ENCODE measurements around the gene ACTN3.
A peak's percentile ranks its signal among the peaks of the same experiment; 100 is the strongest.

The ACTN3 gene

DNA sequence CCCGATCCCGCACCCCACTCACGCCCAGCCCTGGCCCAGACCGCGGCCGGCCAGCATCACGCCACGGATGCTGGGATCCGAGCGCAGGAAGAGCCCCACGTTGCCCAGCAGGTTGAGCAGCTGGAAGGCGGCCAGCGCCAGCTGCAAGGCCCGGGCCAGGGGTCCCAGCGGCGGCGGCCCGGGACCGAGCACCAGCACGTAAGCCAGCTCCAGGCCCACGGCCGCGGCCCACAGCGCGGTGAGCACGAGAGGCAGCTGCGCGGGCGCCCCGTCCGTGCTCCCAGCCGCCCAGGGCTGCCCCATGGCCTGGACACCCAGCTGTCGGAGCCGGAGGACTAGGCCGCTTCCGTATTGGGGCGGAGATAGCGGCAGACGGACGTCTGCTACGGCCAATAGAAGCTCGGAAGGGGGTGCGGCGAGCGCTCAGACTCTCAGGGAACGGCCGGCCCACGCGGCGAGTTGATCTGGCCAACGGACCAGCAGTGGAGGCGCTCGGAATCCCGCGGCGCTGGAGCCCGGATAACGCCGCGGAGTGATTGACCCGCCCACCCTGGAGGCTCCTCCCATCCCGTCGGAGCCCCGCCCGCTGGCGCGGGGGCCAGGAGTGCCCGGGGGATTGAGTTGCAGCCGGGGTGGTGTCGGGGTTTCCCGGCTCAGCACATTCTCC lies 869 bp upstream of the ACTN3 start, which contains the start of gene ZDHHC24:
Gene ZDHHC24, minus strand, starts transcription at position 348 of the 667 bp plus-strand sequence. Its CDS starts 45 bp downstream, at position 303.
- peak; percentile 85 for DNase-seq

DNA sequence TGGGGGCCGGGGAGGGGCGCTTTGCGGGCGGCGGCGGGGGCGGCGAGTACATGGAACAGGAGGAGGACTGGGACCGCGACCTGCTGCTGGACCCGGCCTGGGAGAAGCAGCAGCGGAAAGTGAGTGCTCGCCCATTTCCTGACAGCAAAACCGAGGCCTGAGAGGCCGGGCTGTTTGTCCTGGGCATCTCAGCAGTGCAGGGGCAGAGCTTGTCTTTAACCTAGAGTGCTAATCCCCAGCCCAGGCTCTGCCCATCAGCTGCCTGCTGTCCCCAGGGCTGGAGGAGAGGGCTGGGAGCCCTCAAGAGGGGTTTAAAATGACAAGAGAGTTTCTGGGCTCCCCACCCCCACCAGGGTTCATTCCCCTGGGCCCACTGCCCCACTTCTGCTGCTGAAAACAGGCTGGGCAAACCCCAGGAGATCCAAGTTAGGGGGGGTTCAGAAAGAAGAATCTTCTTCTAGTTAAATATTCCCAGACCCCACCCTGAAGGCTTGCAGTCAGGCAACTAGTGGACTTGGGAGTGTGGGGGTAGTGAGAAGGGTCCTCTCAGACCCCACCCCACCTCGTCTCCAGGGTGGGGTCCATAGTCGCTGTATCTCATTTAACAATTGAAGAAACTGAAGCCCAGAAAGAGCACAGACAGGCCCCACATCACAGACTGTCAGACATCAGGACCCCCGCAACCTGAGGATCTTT lies 411 bp downstream of the ACTN3 start:
- DNase-seq = no peak

DNA sequence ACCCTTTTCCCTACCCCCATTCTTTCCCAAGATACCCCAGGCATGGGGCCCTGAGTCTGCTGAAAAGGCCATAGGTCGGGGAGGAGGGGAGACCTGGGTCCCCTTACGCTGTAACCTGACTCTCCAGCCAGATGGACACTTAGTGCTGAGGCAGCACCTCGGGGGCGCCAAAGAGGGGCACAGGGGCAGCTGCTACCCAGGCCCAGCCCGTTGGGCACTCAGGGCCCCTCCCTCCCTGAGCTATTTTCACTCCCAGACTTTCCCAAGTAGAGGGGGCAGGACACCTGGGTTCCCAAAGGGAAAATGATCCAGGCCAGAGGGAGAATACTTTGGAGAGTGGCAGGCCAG lies 933 bp downstream of the ACTN3 start:
- DNase-seq = no peak

DNA sequence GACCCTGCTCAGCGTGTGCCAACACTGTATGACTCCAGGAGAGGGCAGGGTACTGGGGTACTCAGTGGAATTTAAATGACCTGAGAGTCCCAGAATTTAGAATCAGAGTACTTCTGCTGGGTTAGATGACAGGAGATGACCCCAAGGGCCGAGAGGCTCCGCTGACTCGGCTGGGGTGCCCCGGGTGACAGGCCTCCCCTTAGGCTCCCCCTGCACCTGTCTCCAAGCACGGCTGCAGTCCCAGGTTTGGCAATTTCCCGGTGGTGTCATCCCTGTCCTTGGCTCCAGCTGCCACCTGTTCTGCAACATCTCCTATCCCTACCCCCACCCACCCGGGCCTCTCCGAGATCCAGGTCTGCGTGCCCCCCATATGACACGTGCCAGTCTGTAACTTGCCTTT lies 1.3 kb downstream of the ACTN3 start:
- DNase-seq = no peak

DNA sequence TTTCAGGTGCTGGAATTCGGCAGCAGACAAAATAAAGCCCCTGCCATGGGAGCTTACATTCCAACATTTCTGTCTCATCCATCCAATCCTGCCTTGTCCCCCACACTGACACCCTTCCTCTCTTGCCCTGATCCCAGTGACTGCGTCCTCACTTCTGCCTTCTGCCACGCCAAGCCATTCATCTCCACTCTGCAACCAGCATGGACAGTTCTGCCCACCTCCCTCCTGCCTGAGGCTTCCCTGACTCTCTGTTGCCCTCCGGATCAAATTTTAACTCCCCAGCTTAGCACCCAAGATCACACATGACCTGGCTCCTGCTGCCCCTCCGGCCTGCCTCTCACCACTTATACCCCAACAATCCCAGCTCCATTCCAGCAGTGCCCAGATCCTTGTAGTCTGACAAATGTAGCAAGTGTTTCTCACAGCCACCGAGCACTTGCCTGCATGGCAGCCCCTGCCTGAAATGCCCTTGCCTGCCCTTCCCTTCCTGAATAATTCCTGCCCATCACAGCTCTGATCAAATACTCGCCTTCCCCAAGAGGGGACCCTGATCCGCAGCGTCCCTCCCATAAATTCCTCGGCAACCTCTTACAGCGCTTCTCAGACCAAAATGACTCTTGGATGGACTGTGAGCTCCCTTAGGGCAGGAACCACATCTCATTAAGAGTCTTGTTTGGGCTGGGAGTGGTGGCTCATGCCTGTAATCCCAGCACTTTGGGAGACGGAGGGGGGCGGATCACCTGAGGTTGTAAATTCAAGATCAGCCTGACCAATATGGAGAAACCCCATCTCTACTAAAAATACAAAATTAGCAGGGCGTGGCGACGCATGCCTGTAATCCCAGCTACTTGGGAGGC lies 2.3 kb downstream of the ACTN3 start:
- DNase-seq = no peak

DNA sequence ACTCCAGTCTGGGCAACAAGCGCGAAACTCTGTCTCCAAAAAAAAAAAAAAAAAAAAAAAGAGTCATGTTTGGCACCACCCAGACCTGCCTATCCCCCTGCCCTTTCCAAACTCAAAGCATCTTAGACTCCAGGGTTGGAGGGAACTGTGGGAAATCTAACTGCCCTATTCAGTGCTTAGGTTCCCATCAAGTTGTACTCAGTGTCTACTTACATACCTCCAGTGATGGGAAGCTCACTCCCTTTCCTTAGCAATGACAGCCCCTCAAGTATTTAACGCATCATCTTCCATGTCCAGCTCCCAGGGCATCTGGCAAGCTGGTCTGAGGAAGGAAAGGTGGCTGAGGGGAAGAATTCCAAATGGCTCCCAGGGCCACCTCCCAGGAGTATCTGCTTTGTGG lies 3.0 kb downstream of the ACTN3 start:
- DNase-seq = no peak

DNA sequence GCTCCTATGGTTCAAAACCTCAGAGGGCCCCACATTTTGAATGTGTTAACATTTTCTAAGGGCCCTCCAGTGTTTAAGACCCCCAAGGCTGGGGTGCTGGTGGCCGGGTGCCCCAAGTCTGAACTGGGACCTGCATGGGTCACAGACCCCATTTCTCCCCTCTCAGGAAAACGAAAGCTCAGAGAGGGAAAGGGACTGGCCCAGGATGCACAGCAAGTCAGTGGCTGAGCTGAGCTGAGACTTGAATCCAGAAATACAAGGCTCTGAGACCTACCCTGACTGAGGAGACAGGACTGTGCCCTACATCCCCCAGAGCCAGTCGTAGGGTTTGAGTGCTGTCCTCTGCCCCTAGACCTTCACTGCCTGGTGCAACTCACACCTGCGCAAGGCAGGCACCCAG lies 4.2 kb downstream of the ACTN3 start:
- DNase-seq = no peak

DNA sequence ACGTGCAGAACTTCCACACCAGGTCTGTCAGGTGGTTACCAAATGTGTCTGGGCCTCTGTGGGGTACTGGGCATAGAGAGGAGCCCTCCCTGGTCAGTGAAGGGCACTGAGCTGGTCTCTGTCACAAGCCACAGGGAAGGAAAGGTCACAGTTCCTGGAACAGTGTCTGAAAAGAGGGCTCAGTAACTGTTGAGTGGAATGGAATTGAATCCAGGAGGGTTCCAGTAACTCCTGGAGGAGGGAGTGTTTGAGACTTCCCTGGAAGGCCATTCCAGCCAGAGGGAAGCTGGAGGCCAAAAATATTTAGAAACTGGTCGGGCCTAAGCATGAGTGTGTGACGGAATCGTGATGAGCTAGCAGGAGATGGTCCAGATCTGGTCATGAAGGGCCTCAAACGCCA lies 7.9 kb downstream of the ACTN3 start:
- DNase-seq = no peak

DNA sequence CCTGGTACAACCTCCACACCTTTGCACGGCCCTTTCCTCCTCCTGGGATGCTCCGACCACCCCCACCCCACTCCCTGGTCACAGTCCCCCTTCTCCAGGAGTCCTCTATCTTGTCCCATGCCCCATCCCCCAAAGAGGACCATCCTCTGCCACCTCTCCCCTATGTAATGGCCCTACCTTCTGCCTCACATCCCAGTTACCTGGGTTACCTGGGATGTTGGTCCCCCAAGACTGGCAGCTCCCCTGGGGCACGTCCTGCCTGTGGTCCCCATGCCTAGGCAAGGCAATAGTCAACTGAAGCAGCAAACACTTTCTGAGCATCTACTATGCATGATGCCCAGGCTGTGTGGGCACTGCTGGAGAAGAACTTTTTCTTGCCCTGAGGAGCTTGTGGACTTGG lies 8.7 kb downstream of the ACTN3 start:
- DNase-seq = no peak

DNA sequence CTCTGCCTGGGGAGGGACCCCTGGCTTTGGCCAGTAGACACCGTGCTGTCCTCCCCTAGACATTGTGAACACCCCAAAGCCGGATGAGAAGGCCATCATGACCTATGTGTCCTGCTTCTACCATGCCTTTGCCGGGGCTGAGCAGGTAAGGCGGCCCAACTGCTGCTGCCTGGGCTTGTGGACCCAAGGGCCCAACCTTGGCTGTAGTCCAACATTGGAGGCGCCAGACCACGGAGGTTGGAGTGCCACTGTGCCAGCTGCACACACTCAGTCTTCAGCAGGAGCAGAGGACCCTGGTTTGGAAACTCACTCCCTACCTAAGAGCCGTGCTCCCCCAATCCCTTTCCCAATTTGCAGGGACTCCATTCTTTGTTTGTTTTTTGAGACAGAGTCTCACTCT lies 9.4 kb downstream of the ACTN3 start:
- no peak for DNase-seq

DNA sequence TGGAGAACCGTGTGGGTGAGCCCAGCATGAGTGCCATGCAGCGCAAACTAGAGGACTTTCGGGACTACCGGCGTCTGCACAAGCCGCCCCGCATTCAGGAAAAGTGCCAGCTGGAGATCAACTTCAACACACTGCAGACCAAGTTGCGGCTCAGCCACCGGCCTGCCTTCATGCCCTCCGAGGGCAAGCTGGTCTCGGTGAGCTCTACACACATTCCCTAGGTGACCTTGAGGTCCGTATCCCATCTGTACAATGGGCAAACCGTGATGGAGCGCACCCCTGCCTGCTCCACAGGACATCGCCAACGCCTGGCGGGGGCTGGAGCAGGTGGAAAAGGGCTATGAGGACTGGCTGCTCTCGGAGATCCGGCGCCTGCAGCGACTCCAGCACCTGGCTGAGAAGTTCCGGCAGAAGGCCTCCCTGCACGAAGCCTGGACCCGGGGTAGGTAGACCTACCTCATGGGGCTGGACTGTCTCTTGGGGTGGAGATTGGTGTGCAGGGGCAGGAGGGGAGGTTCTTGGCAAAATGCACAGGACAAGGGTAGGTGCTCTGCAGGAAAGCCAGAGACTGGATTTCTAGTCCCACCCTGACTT lies 11.1 kb downstream of the ACTN3 start:
- no peak for DNase-seq

DNA sequence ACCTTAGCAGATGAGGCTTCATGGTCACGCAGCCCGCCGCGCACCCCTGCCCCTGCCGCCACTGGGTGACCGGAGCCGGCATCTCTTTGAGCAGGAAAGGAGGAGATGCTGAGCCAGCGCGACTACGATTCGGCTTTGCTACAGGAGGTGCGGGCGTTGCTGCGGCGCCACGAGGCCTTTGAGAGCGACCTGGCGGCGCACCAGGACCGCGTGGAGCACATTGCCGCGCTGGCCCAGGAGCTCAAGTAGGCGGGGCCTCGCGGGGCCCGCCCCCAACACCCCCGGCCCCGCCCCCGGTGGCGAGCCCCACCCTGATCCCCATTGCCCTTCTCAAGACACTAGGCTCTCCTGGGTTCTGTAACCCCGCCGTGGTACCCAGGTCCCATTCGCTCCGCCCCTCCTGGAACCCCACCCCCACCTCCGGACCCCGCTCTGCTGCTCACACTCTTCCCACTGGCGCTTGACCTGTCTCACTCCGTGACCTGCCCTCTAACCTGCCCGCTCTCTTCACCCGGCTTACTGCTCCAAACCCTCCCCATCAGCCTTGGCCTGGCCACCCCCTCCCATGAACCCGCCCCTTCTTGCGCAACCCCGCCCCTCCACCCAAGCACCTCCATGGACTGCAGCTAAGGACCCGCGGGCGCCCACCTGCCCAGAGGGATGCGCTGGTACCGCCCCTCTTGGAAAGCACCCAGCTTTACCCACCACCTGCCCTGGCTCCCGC lies 12.6 kb downstream of the ACTN3 start:
- DNase-seq = no peak

DNA sequence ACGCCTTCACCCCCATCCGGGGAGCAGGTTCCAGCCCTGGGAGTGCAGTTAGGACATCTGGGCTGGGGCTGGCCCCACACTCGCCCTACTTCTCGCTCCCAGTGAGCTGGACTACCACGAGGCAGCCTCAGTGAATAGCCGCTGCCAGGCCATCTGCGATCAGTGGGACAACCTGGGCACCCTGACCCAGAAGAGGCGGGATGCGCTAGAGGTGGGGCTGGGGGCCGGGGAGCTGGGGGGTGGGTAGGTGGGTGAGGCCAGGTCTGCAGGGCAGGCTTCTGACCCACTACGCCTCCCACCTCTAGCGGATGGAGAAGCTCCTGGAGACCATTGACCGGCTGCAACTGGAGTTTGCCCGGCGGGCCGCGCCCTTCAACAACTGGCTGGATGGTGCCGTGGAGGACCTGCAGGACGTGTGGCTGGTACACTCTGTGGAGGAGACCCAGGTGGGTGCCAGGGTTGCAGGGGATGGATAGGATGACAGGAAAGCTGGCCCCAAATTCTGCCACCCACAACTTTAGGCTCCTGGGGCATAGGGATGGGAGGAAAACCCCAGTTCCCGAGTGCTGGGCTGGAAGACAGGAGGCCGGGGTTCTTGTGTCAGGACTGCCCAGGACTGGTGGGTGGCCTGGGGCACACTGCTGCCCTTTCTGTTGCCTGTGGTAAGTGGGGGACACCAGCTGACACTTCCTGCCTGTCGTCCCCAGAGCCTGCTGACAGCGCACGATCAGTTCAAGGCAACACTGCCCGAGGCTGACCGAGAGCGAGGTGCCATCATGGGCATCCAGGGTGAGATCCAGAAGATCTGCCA lies 13.4 kb downstream of the ACTN3 start:
- DNase-seq = no peak

DNA sequence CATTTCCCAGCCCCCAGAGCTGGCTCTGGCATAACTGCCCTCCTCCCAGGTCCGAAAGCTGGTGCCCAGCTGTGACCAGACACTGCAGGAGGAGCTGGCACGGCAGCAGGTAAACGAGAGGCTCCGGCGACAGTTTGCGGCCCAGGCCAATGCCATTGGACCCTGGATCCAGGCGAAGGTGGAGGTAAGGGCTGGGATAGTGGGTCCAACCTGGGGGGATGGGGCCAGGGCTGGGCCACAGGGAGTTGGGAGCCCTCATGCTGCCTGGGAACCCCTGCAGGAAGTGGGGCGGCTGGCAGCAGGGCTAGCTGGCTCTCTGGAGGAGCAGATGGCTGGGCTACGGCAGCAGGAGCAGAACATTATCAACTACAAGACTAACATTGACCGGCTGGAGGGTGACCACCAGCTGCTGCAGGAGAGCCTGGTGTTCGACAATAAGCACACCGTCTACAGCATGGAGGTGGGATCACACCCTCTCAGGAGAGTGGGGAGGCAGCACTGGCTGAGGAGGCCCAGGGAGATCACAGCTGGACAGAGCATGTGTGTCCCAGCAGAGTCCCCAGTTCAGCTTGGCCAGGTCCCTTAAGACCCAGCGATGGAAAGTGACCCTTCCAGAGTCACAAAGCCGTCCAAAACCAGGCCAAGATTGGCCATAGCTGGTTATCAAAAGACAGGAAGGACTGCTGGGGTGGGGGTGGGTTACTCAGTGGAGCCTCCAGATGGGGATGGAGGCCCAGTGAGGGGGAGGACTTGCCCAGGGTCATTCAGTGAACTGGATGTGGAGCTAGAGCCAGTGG lies 14.7 kb downstream of the ACTN3 start:
- peak; percentile 52 for DNase-seq

DNA sequence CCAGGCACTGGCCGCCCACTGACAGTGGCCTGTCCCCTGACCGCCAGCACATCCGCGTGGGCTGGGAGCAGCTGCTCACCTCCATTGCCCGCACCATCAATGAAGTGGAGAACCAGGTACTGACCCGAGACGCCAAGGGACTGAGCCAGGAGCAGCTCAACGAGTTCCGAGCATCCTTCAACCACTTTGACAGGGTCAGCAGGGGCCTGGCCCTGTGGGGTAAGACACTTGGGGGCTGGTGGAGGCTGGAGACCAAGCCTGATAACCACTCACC lies 15.2 kb downstream of the ACTN3 start:
- DNase-seq = no peak

DNA sequence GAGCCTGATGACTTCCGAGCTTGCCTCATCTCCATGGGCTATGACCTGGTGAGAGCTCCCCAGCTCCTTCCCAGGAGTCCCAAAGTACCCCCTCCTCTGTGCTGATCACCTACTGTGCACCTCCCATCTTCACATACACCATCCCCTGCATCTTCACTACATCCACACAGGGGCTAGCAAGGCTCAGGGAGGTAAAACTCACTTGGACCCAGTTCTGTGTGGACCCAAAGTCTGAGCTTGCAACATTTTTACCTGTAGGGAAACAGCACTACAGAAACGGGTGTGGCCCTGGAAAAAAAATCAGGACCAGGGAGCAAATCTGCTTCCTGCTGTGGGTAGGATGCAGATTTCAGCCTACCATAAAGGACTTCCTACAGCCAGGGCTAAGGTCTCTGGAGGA lies 15.6 kb downstream of the ACTN3 start:
- no peak for DNase-seq

DNA sequence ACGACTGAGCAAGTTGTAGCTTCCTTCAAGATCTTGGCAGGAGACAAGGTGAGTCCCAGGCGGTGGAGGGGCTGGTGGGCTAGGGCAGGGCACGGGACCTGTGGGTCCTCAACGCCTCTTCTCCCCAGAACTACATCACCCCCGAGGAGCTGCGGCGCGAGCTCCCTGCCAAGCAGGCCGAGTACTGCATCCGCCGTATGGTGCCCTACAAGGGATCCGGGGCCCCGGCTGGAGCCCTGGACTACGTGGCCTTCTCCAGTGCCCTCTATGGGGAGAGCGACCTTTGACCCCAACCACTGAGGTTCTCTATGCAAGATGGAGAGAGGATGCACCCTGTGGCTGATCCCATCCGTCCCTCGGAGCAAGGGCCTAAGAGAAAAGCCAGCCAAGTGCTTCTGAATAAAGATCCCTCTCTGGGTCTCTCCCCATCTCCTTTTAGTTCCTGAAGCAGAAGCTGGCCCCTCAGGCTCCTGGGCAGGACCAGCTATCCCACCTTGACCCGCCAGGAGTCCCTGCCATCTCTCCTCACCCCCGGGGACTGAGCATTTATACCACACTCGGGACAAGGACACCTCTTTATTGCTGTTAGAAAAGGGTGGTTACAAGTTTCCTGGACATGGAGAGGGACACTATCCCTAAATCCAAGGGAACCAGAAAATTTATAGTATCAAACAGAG lies 16.3 kb downstream of the ACTN3 start:
- DNase-seq = no peak

DNA sequence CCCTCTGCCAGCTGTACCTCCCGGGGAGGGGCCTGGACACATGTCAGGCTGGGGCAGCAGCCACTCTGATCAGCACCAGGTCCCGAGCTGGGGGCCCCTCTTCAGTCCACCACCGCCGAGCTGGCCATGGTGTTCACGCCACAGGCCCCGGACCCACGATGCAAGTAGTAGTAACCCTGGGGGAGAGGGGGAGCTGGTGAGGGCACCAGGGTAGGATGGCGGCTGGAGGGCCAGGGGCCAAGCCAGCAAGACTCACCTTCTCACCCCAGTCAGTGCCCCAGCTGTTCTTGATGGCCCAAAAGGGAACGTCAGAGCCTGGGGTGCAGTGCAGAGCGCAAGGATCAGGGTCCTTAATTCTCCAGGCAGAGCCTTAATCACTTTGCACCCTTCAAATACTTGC lies 17.1 kb downstream of the ACTN3 start:
- no peak for DNase-seq

DNA sequence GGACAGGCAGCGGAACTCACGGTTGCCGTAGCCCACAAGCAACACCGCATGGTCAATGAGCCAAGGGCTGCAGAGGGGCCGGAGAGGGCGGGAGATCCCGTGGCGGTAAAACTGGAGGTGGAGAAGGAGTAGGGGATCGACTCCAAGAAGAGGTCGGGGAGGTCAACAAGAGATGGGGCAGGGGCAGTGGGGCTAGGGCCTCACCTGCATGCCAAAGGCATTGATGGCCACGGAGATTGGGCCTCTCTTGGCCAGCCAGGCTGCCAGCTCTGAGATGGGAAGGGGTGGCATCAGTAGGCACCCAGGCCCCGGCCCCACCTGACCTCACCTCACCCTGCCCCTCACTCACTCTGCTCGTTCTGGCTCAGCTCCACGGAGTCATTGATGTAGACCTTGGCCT lies 17.8 kb downstream of the ACTN3 start:
- DNase-seq = no peak

DNA sequence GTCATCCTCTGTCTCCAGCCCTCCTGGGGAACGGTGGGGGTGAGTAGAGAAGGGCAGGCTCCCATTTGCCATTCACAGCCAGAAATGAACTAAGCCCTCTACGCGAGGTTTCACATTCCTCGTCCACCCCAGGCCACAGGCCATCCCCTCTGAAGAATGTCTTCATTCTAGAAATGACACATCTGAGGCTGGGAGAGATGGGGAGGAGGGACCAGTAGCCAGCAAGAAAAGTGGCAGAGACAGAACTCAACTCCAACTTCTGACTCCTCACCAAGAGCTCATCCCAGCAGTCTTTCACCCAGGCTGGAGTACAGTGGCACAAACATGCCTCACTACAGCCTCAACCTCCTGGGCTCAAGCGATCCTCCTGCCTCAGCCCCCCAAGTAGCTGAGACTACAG lies 18.3 kb downstream of the ACTN3 start:
- DNase-seq = no peak

DNA sequence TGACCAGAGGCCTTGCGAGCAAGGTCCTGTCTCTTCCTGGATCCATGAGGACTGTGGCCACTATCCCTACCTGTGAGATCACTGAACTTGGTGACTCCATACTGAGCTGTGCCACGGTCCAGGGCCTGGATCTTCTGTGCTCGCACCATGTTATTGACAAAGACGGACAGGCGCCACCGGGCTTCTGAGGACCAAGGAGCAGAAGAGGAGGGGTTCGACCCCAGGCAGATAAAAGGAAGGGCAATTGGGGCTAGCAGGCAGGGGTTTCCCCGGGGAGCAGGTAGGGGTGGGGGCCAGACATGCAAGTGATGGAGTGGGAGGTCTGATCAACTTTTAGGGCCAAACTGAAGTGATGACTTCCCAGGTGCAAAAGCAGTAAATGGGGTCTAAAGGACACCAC lies 19.5 kb downstream of the ACTN3 start:
- DNase-seq = no peak
